Endothelial cell of umbilical vein (primary cell): ENCODE measurements around the gene DHX9. TPM values are rescaled to one million over a fixed set of nuclear protein-coding genes. Genes with fewer than 3 reads are reported as not detected.

Source experiments
- BruUV-seq: library from RNA; stranded (reverse); fragments of 400-500 nt; replicated peaks from 2 replicates; lab custom pipeline; 2021; lab: Mats Ljungman, UMichigan
- CTCF ChIA-PET: fragments of 300-600, 350-600 bp; sonication (Branson Sonifier 250); formaldehyde crosslinking; loops from one replicate; lab custom pipeline; 2021; ENCODE audit warnings: antibody characterized with exemption, inconsistent platforms; lab: Charles Lee
- POLR2A ChIA-PET: fragments of 300-600, 350-600 bp; sonication (Branson Sonifier 250); formaldehyde crosslinking; loops from one replicate; lab custom pipeline; 2021; ENCODE audit warnings: antibody characterized with exemption, inconsistent platforms; lab: Charles Lee
- DNase-seq: peaks from one replicate; pipeline ENCODE4 v3.0.0-alpha.2; 2011; ENCODE audit warnings: low read depth, low spot score
- FAIRE-seq: peaks from 2 replicates; lab custom pipeline; 2011; peaks lifted over from hg19 to GRCh38; lab: Jason Lieb, UNC
- H2AFZ ChIP-seq: 2 replicates; pipeline ENCODE4 v1.6.0; 2012; ENCODE audit warnings: low read depth, low read length, control low read depth, inconsistent platforms
- H3K27ac ChIP-seq: 2 replicates; pipeline ENCODE4 v1.5.1; 2011; ENCODE audit warnings: low read depth, mild to moderate bottlenecking, control low read depth, low read length, moderate library complexity; ENCODE audit not compliant: insufficient read depth
- H3K27me3 ChIP-seq, 2 experiments: 2 replicates each; pipeline versions ENCODE4 v1.6.0 to v1.6.1; 2011; ENCODE audit warnings: low read length in 2 of 2, mixed read lengths in 1 of 2; ENCODE audit not compliant: control insufficient read depth in 2 of 2, insufficient read depth in 2 of 2
- H3K36me3 ChIP-seq, 2 experiments: 2 replicates in 1 of 2; 3 replicates in 1 of 2; pipeline ENCODE4 v1.5.1; 2011; ENCODE audit warnings: low read length in 2 of 2, mild to moderate bottlenecking in 1 of 2, moderate library complexity in 1 of 2; ENCODE audit not compliant: control insufficient read depth in 2 of 2, insufficient read depth in 2 of 2; ENCODE audit errors: extremely low read depth in 1 of 2
- H3K4me1 ChIP-seq: 3 replicates; pipeline ENCODE4 v1.5.1; 2011; ENCODE audit warnings: mild to moderate bottlenecking, low read length; ENCODE audit not compliant: control insufficient read depth, insufficient read depth; ENCODE audit errors: extremely low read depth
- H3K4me2 ChIP-seq: 2 replicates; pipeline ENCODE4 v1.6.1; 2011; ENCODE audit warnings: low read length, control low read depth, mixed read lengths; ENCODE audit not compliant: insufficient read depth
- H3K4me3 ChIP-seq, 3 experiments: fragments of 200-600 bp in 1 of 3; sonication (generic), shearing (Covaris generic) in 1 of 3; replicated peaks in 1 of 3; 2 replicates each; pipeline ENCODE4 v1.5.1; 2011 to 2016; ENCODE audit warnings: control low read depth in 3 of 3, low read length in 3 of 3, mild to moderate bottlenecking in 2 of 3, inconsistent platforms in 1 of 3, low read depth in 1 of 3, moderate library complexity in 1 of 3; ENCODE audit not compliant: insufficient read depth in 1 of 3
- H3K79me2 ChIP-seq: 2 replicates; pipeline ENCODE4 v1.6.0; 2012; ENCODE audit warnings: low read length, inconsistent platforms; ENCODE audit not compliant: control insufficient read depth, insufficient read depth
- H3K9ac ChIP-seq: replicated peaks from 2 replicates; pipeline ENCODE3; 2011; ENCODE audit warnings: low read length, control low read depth; ENCODE audit not compliant: insufficient read depth; ENCODE audit errors: extremely low read depth
- H3K9me1 ChIP-seq: replicated peaks from 3 replicates; pipeline ENCODE4 v1.6.0; 2011; ENCODE audit warnings: mild to moderate bottlenecking, low read length; ENCODE audit not compliant: control insufficient read depth, insufficient read depth; ENCODE audit errors: extremely low read depth
- H3K9me3 ChIP-seq: replicated peaks from 2 replicates; pipeline ENCODE4 v1.5.1; 2012; ENCODE audit warnings: low read length, inconsistent platforms; ENCODE audit not compliant: control insufficient read depth, insufficient read depth
- H4K20me1 ChIP-seq: replicated peaks from 2 replicates; pipeline ENCODE3; 2011; ENCODE audit warnings: mild to moderate bottlenecking, low read length; ENCODE audit not compliant: control insufficient read depth, insufficient read depth; ENCODE audit errors: extremely low read depth
- EZH2 ChIP-seq: IDR thresholded peaks from 2 replicates; pipeline ENCODE4 v1.6.1; 2012; ENCODE audit warnings: borderline replicate concordance, low read depth, mild to moderate bottlenecking, moderate library complexity, low read length, inconsistent platforms; ENCODE audit not compliant: severe bottlenecking
- FOS ChIP-seq: IDR thresholded peaks from 2 replicates; pipeline ENCODE4 v1.6.1; 2011; ENCODE audit warnings: mild to moderate bottlenecking, low read length, moderate library complexity, borderline replicate concordance; ENCODE audit not compliant: insufficient read depth
- GATA2 ChIP-seq: IDR thresholded peaks from 2 replicates; pipeline ENCODE4 v1.7.0; 2011; ENCODE audit warnings: low read depth, mild to moderate bottlenecking, moderate library complexity, mixed read lengths, low read length; ENCODE audit not compliant: insufficient read length, insufficient read depth
- JUN ChIP-seq: IDR thresholded peaks from 2 replicates; pipeline ENCODE4 v1.6.1; 2011; ENCODE audit warnings: borderline replicate concordance, low read depth; ENCODE audit not compliant: insufficient read length, insufficient read depth
- MAX ChIP-seq: IDR thresholded peaks from 2 replicates; pipeline ENCODE4 v1.6.1; 2011; ENCODE audit not compliant: insufficient read depth, insufficient read length
- MYC ChIP-seq: IDR thresholded peaks from one replicate; pipeline ENCODE4 v1.6.1; 2011; ENCODE audit warnings: mild to moderate bottlenecking, low read depth, low read length
- POLR2A ChIP-seq: IDR thresholded peaks from 2 replicates; pipeline ENCODE4 v1.6.1; 2012; ENCODE audit warnings: low read depth, mild to moderate bottlenecking, control low read depth, low read length
- POLR2AphosphoS5 ChIP-seq: IDR thresholded peaks from 2 replicates; pipeline ENCODE4 v1.6.1; 2012; ENCODE audit warnings: low read depth, mild to moderate bottlenecking, control low read depth, low read length, moderate library complexity; ENCODE audit not compliant: insufficient read depth
- dilution Hi-C: fragments of 300-500 bp; cut with MboI; formaldehyde crosslinking; loops from one replicate; pipeline ENCODE4 v1.15.0; 2019; ENCODE audit warnings: low sequenced_read_pairs; ENCODE audit not compliant: extremely low pct_ligation_motif_present
- intact Hi-C: fragments of 100-400 bp; cut with micrococcal nuclease; formaldehyde crosslinking; loops from one replicate; pipeline ENCODE4 v1.10.0; 2022
- polyA plus RNA-seq, 4 experiments: library from polyadenylated mRNA; depleted of rRNA in 3 of 4; stranded (reverse) in 3 of 4; unstranded in 1 of 4; fragments of >200 nt; gene quantifications; 2 replicates each; pipeline versions ENCODE4 v1.2.1 to v1.2.3, GENCODE V29; 2011 to 2012; ENCODE audit warnings: missing spikeins in 1 of 4
- total RNA-seq: library from RNA; stranded (reverse); gene quantifications from 2 replicates; pipeline ENCODE4 v1.2.3, GENCODE V29; 2021
- TF ChIP-seq, protein P1 (sequence below), 2 donors: IDR thresholded peaks; 1 replicate in 1 of 2; 2 replicates in 1 of 2; pipeline ENCODE4 v1.5.1; 2011; ENCODE audit warnings: low read length in 2 of 2, mild to moderate bottlenecking in 2 of 2, moderate library complexity in 2 of 2, control low read depth in 1 of 2, inconsistent platforms in 1 of 2, low read depth in 1 of 2; ENCODE audit not compliant: insufficient read depth in 1 of 2; ENCODE audit errors: extremely low read depth in 1 of 2

DHX9 gene
- total and polyA plus RNA-seq, 2 donors (not counting 3 experiments of a cell fraction or from before 2014, with no cell fraction given), result 142 to 220 TPM

- DNase-seq (no peak), FAIRE-seq (no peak)
- intact Hi-C loops, result no loop called here
- CTCF ChIA-PET, result interaction anchor here (2.7 kb wide), 1 partner anchor 10 kb away, joined by 10 read pairs; no protein-coding TSS in a partner anchor
- POLR2A ChIA-PET, result no interaction called here
- Histone ChIP-seq H3K27me3 (peaks cover 0 to 2% of the 10 kb centered on the region in 2 experiments), H4K20me1 (no peaks in the 10 kb centered on the region), H3K9ac (no peak overlapping the region), H2AFZ (no peak overlapping the region), H3K4me3 (no peak overlapping the region), H3K9me1 (no peaks in the 10 kb centered on the region), H3K36me3 (no peaks in the 10 kb centered on the region), H3K79me2 (no peaks in the 10 kb centered on the region), H3K27ac (no peak overlapping the region), H3K4me2 (no peak overlapping the region), H3K4me1 (no peaks in the 10 kb centered on the region), H3K9me3 (no peaks in the 10 kb centered on the region)
- dilution Hi-C loops, result no loop called here
- TF ChIP-seq EZH2, result no peak
- no peak for TF ChIP-seq MAX
- BruUV-seq, result no TSS peak
These were observed 71.0 kb downstream of the DHX9 start for GRCh38 chr1:182910143-182910542.

DNA sequence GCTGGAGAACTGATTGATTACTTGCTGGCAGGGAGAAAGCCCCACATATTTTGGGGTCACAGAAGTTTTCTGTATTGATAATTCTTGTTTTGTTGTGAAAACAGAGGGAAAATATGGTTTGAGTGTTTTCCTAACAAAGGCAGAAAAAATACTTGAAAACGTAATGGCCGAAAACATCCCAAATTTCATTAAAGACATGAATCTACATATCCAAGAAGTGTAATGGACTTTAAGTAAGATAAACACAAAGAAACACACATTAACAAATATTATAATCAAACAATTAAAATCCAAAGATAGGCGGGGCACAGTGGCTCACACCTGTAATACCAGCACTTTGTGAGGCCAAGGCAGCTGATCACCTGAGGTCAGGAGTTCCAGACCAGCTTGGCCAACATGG, 74.3 kb downstream of the DHX9 start:
- no peaks in the 10 kb centered on the region for H3K9me3 ChIP-seq
- DNase-seq (no peak), FAIRE-seq (no peak)
- ChIA-PET POLR2A (no interaction called here), CTCF (no interaction called here)
- H3K9ac ChIP-seq, result no peak overlapping the region
- no peak overlapping the region for H3K27ac ChIP-seq
- H3K4me1 ChIP-seq, result no peaks in the 10 kb centered on the region
- H3K79me2 ChIP-seq, result no peaks in the 10 kb centered on the region
- H3K27me3 ChIP-seq, result peaks cover 0 to 3% of the 10 kb centered on the region in 2 experiments
- H2AFZ ChIP-seq, result no peak overlapping the region
- no peaks in the 10 kb centered on the region for H3K36me3 ChIP-seq
- no TSS peak for BruUV-seq
- intact Hi-C loops (no loop called here), dilution Hi-C loops (no loop called here)
- H3K9me1 ChIP-seq, result no peaks in the 10 kb centered on the region
- TF ChIP-seq, protein P1, sequence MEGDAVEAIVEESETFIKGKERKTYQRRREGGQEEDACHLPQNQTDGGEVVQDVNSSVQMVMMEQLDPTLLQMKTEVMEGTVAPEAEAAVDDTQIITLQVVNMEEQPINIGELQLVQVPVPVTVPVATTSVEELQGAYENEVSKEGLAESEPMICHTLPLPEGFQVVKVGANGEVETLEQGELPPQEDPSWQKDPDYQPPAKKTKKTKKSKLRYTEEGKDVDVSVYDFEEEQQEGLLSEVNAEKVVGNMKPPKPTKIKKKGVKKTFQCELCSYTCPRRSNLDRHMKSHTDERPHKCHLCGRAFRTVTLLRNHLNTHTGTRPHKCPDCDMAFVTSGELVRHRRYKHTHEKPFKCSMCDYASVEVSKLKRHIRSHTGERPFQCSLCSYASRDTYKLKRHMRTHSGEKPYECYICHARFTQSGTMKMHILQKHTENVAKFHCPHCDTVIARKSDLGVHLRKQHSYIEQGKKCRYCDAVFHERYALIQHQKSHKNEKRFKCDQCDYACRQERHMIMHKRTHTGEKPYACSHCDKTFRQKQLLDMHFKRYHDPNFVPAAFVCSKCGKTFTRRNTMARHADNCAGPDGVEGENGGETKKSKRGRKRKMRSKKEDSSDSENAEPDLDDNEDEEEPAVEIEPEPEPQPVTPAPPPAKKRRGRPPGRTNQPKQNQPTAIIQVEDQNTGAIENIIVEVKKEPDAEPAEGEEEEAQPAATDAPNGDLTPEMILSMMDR (IDR thresholded peaks at IDR 0.05; ENCODE audit: extremely low read depth in 1 of 2, insufficient read depth in 1 of 2, low read depth in 1 of 2, low read length in 2 of 2), result no peak
- TF ChIP-seq POLR2A, result no peak
- no peak for TF ChIP-seq FOS
- TF ChIP-seq GATA2, result no peak
- no peak for TF ChIP-seq POLR2AphosphoS5
- no peak for TF ChIP-seq MAX
- TF ChIP-seq EZH2, result no peak
- no peak for TF ChIP-seq MYC
- no peak for TF ChIP-seq JUN
- no peak overlapping the region for H3K4me2 ChIP-seq
- no peak overlapping the region for H3K4me3 ChIP-seq
- no peaks in the 10 kb centered on the region for H4K20me1 ChIP-seq
